ENCODE results near the gene FRAS1.
"Not testable (repeated sequence)": the region's sequence is repeated elsewhere in the genome, so short reads cannot be mapped to it uniquely, and the experiment has no call there.

FRAS1 gene

GRCh38 chr4:78214078-78214477, 157.0 kb downstream of the FRAS1 start:
- no peak for DNase-seq (ENCODE audit: low read depth in 2 of 2)

DNA sequence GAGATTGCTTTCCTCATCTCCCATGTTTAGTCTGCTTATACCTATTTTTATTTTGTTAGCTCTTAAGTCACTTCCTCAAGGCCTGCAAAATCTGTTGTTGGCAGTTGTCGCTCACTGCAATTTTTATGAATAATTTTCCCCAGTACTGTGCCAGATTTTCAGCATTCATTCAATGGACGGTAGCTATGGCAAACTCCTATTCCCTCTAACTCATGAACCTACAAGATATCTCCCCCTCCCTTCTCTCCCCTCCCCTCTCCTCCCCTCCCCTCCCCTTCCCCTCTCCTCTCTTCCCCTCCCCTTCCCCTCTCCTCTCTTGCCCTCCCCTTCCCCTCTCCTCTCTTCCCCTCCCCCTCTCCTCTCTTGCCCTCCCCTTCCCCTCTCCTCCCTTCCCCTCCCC, 160.4 kb downstream of the FRAS1 start:
- no peak for DNase-seq (ENCODE audit: low read depth in 2 of 2)

- no peak for DNase-seq (ENCODE audit: low read depth in 2 of 2)
Observed at GRCh38 chr4:78218260-78218659, 161.1 kb downstream of the FRAS1 start.

- DNase-seq (ENCODE audit: low read depth in 2 of 2): no peak
Observed at GRCh38 chr4:78219825-78220224, 162.7 kb downstream of the FRAS1 start.

DNA sequence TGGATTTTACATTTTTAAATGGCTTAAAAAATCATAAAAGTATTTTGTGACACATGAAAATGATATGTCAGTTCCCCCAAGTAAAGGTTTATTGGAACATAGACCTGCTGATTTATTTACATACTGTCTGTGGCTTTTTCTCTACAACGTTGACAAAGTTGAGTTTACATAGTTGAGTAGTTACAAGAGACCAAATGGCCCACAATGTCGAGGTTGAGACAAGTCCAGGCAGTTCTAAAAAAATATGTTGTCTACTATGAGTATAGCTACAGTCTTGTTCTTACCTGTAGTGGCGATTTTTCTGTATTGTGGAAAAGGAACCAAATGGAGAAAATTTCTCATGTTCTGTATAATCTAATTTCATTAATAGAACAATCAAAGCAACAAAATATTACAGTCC, 163.2 kb downstream of the FRAS1 start:
- no peak for DNase-seq (ENCODE audit: low read depth in 2 of 2)

- no peak for DNase-seq (ENCODE audit: low read depth in 2 of 2)
Observed at GRCh38 chr4:78222575-78223186, 165.6 kb downstream of the FRAS1 start.

DNA sequence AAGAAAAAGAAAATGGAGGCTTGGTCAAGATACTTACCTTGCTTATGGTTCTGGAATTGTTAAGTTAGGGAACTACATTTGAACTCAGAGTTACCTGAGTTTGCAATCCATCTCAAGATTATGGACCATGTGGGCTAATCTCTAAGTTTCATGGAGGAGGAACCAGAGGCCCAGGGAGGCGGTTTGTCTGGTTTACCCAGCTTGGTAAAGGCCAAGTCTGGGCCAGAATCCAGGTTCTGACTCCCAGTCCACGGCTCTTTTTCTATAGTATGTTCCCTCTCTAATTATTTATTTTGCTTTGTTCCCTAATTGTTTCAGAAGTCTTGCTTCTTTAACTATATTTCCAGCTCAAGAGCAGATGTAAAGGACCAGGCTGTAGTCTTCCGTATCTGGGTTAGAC, 168.1 kb downstream of the FRAS1 start:
- DNase-seq (ENCODE audit: low read depth in 2 of 2): no peak

DNA sequence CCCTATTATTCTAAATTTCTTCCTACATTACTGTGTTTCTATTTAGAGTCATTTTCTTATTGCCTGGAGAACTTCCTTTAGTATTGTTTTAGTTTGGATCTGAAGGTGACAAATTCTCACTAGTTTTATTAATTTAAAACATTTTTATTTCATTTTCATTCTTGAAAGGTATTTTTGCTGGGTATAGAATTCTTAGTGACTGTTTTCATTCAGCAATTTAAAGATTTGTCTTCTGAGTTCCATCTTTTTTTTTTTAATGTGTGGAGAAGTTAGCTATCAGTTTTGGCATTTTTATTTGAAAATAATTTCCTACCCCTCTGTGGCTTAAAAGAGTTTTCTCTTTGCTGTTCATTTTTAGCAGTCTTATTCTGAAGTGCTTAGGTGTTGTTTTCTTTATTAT, 169.2 kb downstream of the FRAS1 start:
- DNase-seq (ENCODE audit: low read depth in 2 of 2): no peak

DNA sequence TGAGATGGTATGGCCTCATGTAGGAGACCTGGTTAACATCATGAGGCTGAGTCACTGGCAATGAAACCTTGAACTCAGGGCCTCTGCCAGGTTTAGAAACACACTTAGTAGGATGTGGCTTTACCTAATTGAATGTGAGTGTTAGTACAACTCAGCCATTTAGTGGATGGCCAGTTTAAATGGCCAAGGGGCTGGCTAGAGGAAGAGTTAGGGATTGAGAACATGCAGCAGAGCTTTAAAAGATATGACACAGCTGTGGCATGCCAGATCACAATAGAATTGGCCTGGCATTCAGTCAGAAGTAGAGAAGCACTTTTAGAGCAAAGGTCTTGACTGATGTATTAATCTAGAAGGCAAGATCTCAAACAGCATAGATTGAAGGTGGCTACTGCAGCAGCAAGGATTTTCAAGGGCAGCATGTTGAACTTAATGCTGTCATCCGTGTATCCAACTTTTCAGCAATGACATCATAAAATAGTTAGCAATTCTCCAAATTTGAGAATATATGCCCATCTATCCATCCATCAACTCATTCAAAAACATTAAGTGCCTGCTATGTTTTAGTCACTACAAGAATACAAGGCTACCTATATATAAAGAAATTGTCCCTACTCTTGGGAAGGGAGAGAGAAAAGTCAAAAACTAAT, 170.4 kb downstream of the FRAS1 start:
- DNase-seq (ENCODE audit: low read depth in 2 of 2): no peak

DNA sequence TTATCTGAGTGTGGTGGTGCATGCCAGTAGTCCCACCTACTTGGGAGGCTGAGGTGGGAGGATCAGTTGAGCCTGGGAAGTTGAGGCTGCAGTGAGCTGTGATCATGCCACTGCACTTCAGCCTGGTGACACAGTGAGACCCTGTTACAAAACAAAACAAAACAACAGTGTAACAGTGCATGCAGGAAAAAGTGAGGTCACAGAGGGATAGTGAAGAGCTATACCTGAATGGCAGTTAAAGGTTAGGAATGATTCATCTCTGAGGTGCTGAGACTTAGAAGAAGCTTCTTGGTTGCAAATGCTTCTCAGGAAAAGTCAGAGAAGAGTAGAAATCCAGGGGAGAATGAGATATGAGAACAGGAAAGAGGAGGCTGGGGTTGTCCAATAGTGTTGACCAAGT, 178.7 kb downstream of the FRAS1 start:
- no peak for DNase-seq (ENCODE audit: low read depth in 2 of 2)

GRCh38 chr4:78237360-78237759, 180.2 kb downstream of the FRAS1 start:
- DNase-seq (ENCODE audit: low read depth in 2 of 2): no peak

DNA sequence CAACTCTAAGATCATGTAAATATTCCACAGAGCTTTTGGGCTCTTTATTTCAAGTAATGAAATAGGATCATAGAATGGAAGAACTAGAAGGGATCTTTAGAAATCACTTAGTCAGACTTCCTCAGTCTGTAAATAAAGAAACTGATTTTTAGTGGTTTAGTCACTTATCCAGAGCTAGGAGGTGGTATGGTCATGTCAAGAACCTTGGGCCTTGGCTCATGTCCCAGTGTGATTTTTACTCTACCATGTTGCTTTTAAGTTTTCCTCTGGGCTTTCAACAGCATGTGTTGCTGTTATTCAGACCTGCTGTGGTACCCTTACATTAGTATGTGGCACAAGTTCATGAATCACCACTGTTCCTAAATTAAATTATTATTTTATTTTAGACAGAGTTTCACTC, 184.9 kb downstream of the FRAS1 start:
- DNase-seq (ENCODE audit: low read depth in 2 of 2): no peak

GRCh38 chr4:78244705-78245485, 187.8 kb downstream of the FRAS1 start:
- no peak for DNase-seq (ENCODE audit: low read depth in 2 of 2)

- DNase-seq (ENCODE audit: low read depth in 2 of 2): no peak
Observed at GRCh38 chr4:78247536-78248285, 190.6 kb downstream of the FRAS1 start.

GRCh38 chr4:78250500-78250899, 193.4 kb downstream of the FRAS1 start:
- DNase-seq (ENCODE audit: low read depth in 2 of 2): no peak

DNA sequence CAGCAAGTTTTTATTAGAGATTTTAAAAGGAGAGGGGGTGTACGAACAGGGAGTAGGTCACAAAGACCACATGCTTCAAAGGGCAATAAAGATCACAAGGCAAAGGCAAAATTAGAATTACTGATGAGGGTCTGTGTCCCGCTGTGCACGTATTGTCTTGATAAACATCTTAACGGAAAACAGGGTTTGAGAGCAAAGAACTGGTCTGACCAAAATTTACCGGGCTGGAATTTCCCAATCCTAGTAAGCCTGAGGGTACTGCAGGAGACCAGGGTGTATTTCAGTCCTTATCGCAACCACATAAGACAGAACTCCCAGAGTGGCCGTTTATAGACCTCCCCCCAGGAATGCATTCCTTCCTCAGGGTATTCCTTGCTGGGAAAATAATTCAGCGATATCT, 195.7 kb downstream of the FRAS1 start:
- DNase-seq (ENCODE audit: low read depth in 2 of 2): not testable (repeated sequence)

DNA sequence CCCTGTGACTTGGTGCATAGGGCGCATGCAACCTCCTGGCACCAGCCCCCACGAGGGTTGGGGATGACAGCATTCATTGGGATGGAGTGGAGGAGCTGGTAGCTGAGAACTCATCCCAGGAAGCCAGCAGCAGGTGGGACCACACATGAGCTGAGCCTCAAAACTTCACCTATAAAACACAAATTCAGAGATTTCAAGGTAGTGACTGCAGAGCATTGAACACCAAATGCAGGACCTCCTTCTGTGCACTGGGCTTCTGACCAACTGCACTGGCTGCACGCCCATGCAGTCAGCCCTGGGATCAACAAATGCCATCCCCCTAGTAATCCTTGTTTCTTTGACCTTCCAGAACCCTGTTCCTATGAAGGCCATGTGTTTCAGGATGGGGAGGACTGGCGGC, 197.8 kb downstream of the FRAS1 start:
- no peak for DNase-seq (ENCODE audit: low read depth in 2 of 2)

DNA sequence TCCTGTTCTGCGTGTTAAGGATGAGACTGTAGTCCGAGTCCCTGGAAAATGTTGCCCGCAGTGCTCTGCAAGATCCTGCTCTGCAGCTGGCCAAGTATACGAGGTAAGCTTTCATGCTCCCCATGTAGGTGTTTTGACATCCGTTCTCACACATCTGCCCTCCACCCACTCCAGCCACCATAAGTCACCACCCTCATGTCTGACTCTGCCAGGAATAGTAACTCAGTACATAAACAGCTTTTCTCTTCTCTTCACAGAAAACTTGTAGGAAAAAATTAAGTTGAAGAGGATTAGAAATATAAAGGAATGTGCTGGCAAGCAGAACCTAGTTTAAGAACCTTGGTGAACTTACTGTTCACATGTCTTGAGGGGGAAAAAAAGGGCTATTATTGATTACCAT, 207.9 kb downstream of the FRAS1 start:
- DNase-seq (ENCODE audit: low read depth in 2 of 2): no peak

DNA sequence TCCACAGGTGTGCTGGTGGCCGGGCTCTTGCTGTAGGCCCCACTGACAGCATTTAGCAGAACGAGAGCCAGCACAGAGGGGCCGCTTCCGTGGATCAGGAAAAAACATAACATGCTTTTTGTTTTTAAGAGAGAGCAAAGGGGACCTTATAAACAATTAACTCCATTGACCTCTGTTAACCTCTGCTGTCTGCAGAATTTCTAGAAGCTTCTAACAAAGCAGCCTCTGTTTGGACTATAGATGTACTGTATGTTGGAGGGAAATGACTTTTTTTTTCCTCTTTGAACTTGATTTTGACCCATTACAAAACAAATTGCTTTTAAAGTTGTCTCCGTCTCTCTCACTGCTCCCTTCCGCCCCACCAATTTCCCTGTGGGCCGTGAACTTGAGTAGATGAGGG, 210.7 kb downstream of the FRAS1 start:
- no peak for DNase-seq (ENCODE audit: low read depth in 2 of 2)

GRCh38 chr4:78268597-78268996, 211.5 kb downstream of the FRAS1 start:
- no peak for DNase-seq (ENCODE audit: low read depth in 2 of 2)

GRCh38 chr4:78275450-78275849, 218.3 kb downstream of the FRAS1 start:
- DNase-seq (ENCODE audit: low read depth in 2 of 2): not testable (repeated sequence)

- DNase-seq (ENCODE audit: low read depth in 2 of 2): no peak
Observed at GRCh38 chr4:78286281-78286680, 229.2 kb downstream of the FRAS1 start.
